Epidermal melanocyte (primary cell): ENCODE data around the gene ALG14.

ENCODE experiments used
- DNase-seq: peaks from one replicate; pipeline ENCODE4 v3.0.0; 2011; ENCODE audit warnings: low spot score; ENCODE audit not compliant: insufficient read length

Gene ALG14

GRCh38 chr1:94931254-94931841 is 141.4 kb downstream of the ALG14 start:
- no peak for DNase-seq

GRCh38 chr1:94929351-94930217 is 143.2 kb downstream of the ALG14 start:
- DNase-seq = no peak

GRCh38 chr1:94928293-94928939 is 144.3 kb downstream of the ALG14 start:
- DNase-seq = no peak

GRCh38 chr1:94927405-94928175 is 145.2 kb downstream of the ALG14 start:
- DNase-seq = peak; percentile 45

- peak; percentile 87 for DNase-seq
Measured at GRCh38 chr1:94926915-94927404, 145.8 kb downstream of the ALG14 start, which contains the start of gene CNN3. Gene CNN3 (minus strand): TSS chr1:94927110. CDS start chr1:94926894, 216 bp downstream.

- no peak for DNase-seq
Measured at GRCh38 chr1:94926126-94926914, 146.4 kb downstream of the ALG14 start.

- DNase-seq = peak; percentile 78
Measured at GRCh38 chr1:94925561-94926125, 147.1 kb downstream of the ALG14 start.

- DNase-seq = no peak
Measured at GRCh38 chr1:94925004-94925403, 147.7 kb downstream of the ALG14 start.
